IPS-11a (cell line): Measurements from ENCODE around the gene C12orf75.

Source experiments
- H3K4me3 ChIP-seq: one replicate; pipeline ENCODE4 v1.5.1; 2013; ENCODE audit warnings: low read depth, low read length, control low read depth

The C12orf75 gene

GRCh38 chr12:105409801-105410471, 79.4 kb downstream of the C12orf75 start:
- no peak overlapping the region for H3K4me3 ChIP-seq

GRCh38 chr12:105413911-105414487, 83.5 kb downstream of the C12orf75 start:
- no peak overlapping the region for H3K4me3 ChIP-seq

- H3K4me3 ChIP-seq: no peak overlapping the region
Measured at GRCh38 chr12:105417732-105418131, 87.2 kb downstream of the C12orf75 start.

DNA sequence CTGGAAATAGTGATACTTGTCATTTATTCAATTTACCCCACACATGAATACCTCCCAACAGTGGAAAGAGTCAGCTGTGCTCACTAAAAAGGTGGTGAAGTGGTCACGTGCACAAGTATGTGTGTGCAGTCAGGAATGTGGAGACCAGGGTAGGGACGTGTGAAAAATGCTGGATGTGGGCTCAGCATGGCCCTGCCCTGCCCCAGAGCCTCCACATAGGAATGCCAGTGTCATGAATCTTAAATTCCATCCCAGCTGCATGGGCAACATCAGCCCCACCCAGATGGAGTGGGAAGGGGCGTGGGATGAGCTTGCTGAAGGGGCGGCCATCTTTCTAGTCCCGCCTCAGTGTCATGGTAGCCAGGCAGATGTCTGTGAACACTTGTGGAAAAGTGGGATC, 87.7 kb downstream of the C12orf75 start:
- H3K4me3 ChIP-seq: no peak overlapping the region

DNA sequence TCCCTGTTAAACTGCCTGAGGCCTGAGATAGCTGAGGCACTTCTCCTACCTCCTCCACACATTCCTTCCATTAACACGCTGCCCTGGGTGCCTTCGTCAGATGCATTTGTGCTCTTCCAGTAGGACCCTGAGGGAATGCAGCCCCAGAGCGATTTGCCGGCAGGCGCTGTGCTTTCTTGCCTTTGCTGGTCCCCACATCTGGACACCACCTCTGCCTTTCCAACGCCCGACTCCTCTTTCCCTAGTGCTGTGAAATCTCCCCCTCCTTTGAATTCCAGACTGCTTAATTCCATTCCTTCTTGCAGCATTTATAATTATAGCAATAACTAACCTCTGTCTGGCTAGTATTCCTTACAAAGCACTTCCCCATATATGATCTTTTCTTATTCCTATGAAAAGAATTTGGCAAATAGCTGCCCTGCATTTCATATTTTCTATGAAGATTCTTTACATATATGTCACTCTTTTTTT, 88.4 kb downstream of the C12orf75 start:
- H3K4me3 ChIP-seq: no peak overlapping the region

GRCh38 chr12:105419606-105420005, 89.1 kb downstream of the C12orf75 start:
- H3K4me3 ChIP-seq: no peak overlapping the region

- no peak overlapping the region for H3K4me3 ChIP-seq
Measured at GRCh38 chr12:105420046-105420445, 89.6 kb downstream of the C12orf75 start.

GRCh38 chr12:105420659-105421240, 90.3 kb downstream of the C12orf75 start:
- H3K4me3 ChIP-seq: no peak overlapping the region
